Type B pancreatic cell (in vitro differentiated cells): Measurements from ENCODE around the gene PKHD1. TPM values are rescaled to one million over a fixed set of nuclear protein-coding genes. Genes with fewer than 3 reads are reported as not detected.
"Not testable (repeated sequence)": the region's sequence is repeated elsewhere in the genome, so short reads cannot be mapped to it uniquely, and the experiment has no call there.

Experiments
- DNase-seq: peaks from one replicate; pipeline ENCODE4 v3.0.0; 2021; ENCODE audit warnings: mixed read lengths; ENCODE audit not compliant: unreplicated experiment; ENCODE audit errors: extremely low spot score
- H3K27ac Mint-ChIP-seq: 2 replicates; pipeline ENCODE4 v1.8.0; 2021; ENCODE audit warnings: mild to moderate bottlenecking, mixed read lengths
- H3K27me3 Mint-ChIP-seq: 2 replicates; pipeline ENCODE4 v1.8.0; 2021; ENCODE audit warnings: mixed read lengths
- H3K36me3 Mint-ChIP-seq: 2 replicates; pipeline ENCODE4 v1.8.0; 2021; ENCODE audit warnings: mixed read lengths
- H3K4me1 Mint-ChIP-seq: one replicate; pipeline ENCODE4 v1.8.0; 2021; ENCODE audit warnings: mixed read lengths; ENCODE audit not compliant: unreplicated experiment
- H3K4me3 Mint-ChIP-seq: 2 replicates; pipeline ENCODE4 v1.8.0; 2021; ENCODE audit warnings: mild to moderate bottlenecking, mixed read lengths
- H3K9me3 Mint-ChIP-seq: 2 replicates; pipeline ENCODE4 v1.8.0; 2021; ENCODE audit warnings: mixed read lengths
- CTCF ChIP-seq: fragments of 200-600 bp; sonication (generic); conservative IDR thresholded peaks from 2 replicates; pipeline ENCODE4 v1.5.0; 2021; ENCODE audit warnings: antibody characterized with exemption, mild to moderate bottlenecking
- total RNA-seq: library from RNA; stranded (reverse); gene quantifications from 2 replicates; pipeline ENCODE4 v1.2.1, GENCODE V29; 2021; ENCODE audit warnings: low replicate concordance

The PKHD1 gene
- total RNA-seq, 1 donor from 2014 or later, result 0.75 TPM

- Mint-ChIP-seq H3K27ac (no peak overlapping the region), H3K9me3 (no peaks in the 10 kb centered on the region), H3K27me3 (peaks cover 3% of the 10 kb centered on the region), H3K36me3 (no peaks in the 10 kb centered on the region), H3K4me1 (no peaks in the 10 kb centered on the region), H3K4me3 (no peak overlapping the region)
- DNase-seq, result no peak
- TF ChIP-seq CTCF, result no peak
These were observed 92.1 kb downstream of the PKHD1 start for GRCh38 chr6:51995214-51995755.

GRCh38 chr6:51992876-51993275 lies 94.5 kb downstream of the PKHD1 start:
- Mint-ChIP-seq H3K9me3 (no peaks in the 10 kb centered on the region), H3K36me3 (no peaks in the 10 kb centered on the region), H3K4me3 (no peak overlapping the region), H3K27ac (no peak overlapping the region), H3K27me3 (peaks cover 3% of the 10 kb centered on the region), H3K4me1 (no peaks in the 10 kb centered on the region)
- no peak for DNase-seq
- no peak for TF ChIP-seq CTCF

DNA sequence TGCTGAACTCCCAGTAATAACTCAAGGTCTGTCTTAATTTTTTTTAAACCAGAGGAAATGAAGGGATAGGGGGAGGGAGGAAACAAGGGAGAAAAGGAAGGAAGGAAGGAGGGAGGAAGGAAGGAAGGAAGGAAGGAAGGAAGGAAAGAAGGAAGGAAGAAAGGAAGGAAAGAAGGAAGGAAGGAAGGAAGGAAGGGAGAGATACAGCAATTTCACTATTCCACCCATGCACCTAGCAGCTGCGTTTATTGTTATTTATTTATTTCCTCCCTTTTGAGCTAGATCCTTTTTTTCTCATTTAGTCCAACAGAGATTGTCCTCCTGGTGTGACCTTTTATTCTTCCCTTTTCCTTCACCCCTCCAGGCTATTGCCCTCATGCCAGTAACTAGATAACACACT lies 97.6 kb downstream of the PKHD1 start:
- no peak for TF ChIP-seq CTCF
- H3K4me1 Mint-ChIP-seq, result no peaks in the 10 kb centered on the region
- DNase-seq, result no peak
- no peak overlapping the region for H3K4me3 Mint-ChIP-seq
- H3K36me3 Mint-ChIP-seq, result no peaks in the 10 kb centered on the region
- H3K27ac Mint-ChIP-seq, result no peak overlapping the region
- H3K9me3 Mint-ChIP-seq, result no peaks in the 10 kb centered on the region
- H3K27me3 Mint-ChIP-seq, result peaks cover 3% of the 10 kb centered on the region

GRCh38 chr6:51986864-51987263 lies 100.5 kb downstream of the PKHD1 start:
- H3K36me3 Mint-ChIP-seq, result no peaks in the 10 kb centered on the region
- no peak for TF ChIP-seq CTCF
- no peak for DNase-seq
- no peak overlapping the region for H3K27ac Mint-ChIP-seq
- H3K27me3 Mint-ChIP-seq, result no peaks in the 10 kb centered on the region
- no peaks in the 10 kb centered on the region for H3K9me3 Mint-ChIP-seq
- no peak overlapping the region for H3K4me3 Mint-ChIP-seq
- H3K4me1 Mint-ChIP-seq, result peaks cover 15% of the 10 kb centered on the region

DNA sequence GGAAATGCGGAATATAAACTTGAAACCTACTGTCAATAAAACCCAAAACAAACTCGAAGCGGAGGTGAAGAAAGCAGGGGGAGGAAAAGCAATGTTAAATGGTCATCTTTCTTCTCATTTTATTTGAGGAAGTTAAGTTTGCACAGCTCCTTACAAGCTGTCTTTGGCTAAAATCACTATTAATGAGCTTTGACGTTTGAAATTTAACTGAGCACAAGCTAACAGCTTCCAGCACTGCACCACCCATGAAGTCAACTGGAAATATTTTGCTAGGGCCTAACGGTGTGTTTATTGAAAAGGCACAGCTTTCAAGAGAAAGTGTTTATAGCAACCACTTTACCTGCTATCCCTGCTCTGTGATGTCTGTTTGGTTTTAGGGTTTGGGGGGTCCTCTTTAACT lies 103.8 kb downstream of the PKHD1 start:
- Mint-ChIP-seq H3K4me3 (peak overlapping the region; percentile 4), H3K4me1 (peaks cover 15% of the 10 kb centered on the region)
- no peak for TF ChIP-seq CTCF

DNA sequence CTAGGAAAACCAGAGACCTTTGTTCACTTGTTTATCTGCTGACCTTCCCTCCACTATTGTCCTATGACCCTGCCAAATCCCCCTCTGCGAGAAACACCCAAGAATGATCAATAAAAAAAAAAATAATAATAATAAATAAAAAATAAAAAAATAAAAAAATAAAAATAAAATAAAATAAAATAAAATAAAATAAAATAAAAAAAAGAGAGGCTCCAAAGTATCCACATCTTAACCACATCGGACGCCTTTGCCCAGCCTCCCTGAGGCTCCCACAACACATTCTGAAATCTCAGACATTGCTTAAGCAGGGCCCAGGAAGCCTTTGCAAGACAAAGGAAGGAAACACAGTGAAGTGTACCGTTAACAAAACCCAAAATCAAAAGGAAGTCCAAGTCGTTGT lies 104.7 kb downstream of the PKHD1 start:
- H3K27me3 Mint-ChIP-seq, DNase-seq, H3K36me3 Mint-ChIP-seq, H3K27ac Mint-ChIP-seq, H3K9me3 Mint-ChIP-seq, H3K4me3 Mint-ChIP-seq: not testable (repeated sequence)
- H3K4me1 Mint-ChIP-seq, result peaks cover 15% of the 10 kb centered on the region

More for the DNA sequence above, 103.8 kb downstream of the PKHD1 start:
- Mint-ChIP-seq H3K27me3 (no peaks in the 10 kb centered on the region), H3K27ac (peak overlapping the region; percentile 6), H3K36me3 (no peaks in the 10 kb centered on the region), H3K9me3 (no peaks in the 10 kb centered on the region)
- no peak for DNase-seq
